H4 (cell line): ENCODE data around the gene MT1F. TPM values are rescaled to one million over a fixed set of nuclear protein-coding genes. Genes with fewer than 3 reads are reported as not detected.
"Not testable (repeated sequence)": the region's sequence is repeated elsewhere in the genome, so short reads cannot be mapped to it uniquely, and the experiment has no call there.

Source experiments
- DNase-seq: peaks from one replicate; pipeline ENCODE4 v3.0.0-alpha.2; 2015; ENCODE audit warnings: low spot score
- total RNA-seq: library from RNA; depleted of rRNA; stranded (reverse); fragments of >200 nt; shearing (Covaris generic); gene quantifications from 2 replicates; pipeline ENCODE4 v1.2.3, GENCODE V29; 2014

Gene MT1F
- total RNA-seq, 1 experiment from 2014 or later: 0.14 TPM

DNA sequence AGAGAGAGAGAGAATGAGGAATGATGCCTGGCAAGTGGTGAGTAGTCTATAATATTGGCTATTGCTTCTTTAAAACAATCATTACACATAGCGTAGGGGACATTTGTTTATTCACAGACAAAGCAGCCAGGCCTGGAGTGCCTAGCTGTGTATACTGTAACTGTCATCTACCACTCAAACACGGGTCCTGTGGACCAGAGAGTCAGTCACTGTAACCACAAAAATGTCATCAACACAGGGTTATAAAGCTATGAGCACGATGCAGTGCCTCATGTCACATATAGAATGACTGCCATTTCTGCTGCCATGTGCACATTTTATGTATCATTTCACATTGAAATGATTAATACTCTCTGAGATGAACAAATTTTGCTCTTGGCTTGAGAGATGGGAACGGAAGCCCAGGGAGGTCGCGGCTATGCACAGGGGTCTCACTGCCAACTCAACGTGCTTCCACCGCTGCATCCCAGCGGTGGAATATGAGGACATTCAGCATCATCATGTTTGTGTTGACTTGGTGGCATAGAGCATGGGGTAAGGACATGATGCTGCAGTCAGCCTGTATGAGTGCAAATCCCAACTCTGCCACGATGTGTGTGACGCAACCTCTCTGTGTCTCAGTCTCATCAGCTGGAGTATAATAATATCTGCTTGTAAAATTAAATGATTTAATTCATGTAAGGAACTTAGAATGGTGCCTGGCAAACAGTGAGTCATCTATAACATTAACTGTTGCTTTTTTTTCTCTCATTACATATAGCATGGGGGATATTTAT is 15.2 kb downstream of the MT1F start:
- DNase-seq: no peak

DNA sequence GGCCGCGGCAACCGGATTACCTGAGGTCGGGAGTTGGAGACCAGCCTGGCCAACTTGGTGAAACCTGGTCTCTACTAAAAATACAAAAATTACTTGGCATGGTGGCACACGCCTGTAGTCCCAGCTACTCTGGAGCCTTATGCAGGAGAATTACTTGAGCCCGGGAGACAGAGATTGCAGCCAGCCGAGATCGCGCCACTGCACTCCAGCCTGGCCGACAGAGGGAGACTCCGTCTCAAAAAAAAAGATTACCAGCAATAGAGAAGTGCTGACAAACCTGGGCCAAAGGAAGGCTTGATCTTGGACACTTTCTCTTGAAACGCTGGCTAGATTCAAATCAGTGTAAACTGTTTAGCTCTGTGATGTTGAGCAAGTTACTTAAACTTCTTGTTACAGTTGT is 16.2 kb downstream of the MT1F start:
- DNase-seq: no peak

DNA sequence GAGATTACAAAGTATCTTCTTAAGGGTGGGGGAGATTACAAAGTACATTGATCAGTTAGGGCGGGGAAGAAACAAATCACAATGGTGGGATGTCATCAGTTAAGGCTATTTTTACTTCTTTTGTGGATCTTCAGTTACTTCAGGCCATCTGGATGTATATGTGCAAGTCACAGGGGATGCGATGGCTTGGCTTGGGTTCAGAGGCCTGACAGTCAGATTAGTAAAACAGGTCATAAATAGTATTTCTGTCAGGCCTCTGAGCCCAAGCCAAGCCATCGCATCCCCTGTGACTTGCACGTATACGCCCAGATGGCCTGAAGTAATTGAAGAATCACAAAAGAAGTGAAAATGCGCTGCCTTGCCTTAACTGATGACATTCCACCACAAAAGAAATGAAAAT is 16.8 kb downstream of the MT1F start:
- not testable (repeated sequence) for DNase-seq

DNA sequence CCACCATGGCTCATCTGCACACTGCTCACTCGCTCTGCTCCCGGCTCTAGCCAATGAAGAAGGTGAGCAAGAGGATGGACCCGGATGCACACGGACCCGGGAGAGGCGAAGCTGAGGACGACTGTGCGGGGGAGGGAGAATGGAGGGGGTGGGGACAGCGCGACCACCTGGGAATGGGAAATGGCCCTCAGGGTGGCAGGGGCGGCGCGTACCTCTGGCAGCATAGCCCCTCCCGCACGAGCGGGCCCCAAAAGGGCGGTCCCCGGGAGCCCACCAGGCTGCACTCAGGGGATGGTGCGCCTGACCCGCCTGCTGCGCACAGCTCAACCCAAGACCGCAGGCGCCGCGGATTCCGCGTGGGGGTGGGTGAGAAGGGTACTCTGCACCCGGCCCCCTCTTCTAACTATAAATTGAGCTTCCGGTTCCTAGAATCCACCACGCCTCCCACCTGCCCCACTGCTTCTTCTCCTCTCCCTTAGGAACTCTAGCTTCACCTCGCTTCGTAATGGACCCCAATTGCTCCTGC is 18.0 kb downstream of the MT1F start:
- DNase-seq: no peak

DNA sequence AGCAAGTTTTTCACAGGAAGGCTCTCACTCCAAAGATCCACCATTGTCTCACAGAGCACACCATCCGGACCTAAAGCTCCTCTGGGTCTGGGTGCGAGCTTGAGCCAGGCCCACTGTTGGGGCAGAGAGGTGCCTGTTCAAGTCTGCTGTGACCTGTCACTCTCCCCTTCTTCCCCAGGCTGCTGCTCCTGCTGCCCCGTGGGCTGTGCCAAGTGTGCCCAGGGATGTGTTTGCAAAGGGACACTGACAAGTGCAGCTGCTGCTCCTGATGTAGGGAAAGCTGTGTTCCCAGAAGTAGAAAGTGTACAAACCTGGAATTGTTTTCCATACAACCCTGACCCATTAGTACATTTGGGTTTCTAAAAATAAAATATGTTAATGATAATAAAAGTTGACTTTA is 19.7 kb downstream of the MT1F start:
- DNase-seq: no peak

DNA sequence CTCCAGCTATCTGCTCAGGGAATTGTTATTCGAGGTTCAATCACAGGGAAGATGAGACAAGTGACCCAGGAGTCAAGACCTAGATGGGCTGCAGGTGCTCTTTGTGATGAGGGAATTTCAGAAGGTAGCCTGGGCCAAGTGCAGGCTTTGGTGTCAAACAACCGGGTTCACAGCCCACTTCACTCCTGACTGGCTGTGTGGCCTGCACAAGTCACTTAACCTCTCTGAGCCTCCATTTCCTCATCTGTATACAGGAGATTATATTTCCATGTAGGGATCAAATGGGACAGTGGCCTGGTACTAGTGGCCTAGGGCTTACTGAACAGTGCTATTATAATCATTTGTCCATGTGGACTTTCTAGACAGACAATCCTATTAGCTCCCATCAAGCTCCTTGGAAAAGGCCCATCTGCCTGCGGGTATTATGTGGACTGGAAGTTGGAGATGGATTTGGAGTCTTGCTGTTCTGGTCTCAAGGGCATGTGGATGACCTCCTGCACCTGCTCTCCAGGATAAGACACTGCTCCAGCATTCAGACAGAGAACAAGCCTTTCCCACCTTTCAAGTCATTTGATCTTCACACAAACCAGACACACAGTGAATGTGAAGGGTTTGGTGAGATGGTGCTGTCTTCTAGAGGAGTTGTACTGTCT is 21.4 kb downstream of the MT1F start:
- no peak for DNase-seq

DNA sequence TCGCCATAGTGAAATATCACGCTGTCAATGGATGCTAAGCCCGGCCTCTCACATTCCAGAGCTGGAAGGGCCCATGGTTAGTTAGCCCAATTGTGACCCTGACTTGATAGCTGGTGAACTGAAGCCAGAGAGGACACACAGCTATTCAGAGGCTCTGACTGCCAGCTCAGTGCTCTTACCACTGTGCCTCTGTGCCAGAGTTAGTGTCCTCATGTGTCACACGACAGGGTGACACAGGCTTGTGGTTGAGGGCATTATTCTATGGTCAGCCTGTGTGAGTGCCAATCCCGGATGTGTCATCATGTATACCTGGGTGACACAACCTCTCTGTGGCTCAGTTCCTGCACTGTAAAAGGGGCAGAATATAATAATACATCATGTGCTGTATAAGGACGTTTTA is 22.1 kb downstream of the MT1F start:
- DNase-seq: peak; percentile 49

DNA sequence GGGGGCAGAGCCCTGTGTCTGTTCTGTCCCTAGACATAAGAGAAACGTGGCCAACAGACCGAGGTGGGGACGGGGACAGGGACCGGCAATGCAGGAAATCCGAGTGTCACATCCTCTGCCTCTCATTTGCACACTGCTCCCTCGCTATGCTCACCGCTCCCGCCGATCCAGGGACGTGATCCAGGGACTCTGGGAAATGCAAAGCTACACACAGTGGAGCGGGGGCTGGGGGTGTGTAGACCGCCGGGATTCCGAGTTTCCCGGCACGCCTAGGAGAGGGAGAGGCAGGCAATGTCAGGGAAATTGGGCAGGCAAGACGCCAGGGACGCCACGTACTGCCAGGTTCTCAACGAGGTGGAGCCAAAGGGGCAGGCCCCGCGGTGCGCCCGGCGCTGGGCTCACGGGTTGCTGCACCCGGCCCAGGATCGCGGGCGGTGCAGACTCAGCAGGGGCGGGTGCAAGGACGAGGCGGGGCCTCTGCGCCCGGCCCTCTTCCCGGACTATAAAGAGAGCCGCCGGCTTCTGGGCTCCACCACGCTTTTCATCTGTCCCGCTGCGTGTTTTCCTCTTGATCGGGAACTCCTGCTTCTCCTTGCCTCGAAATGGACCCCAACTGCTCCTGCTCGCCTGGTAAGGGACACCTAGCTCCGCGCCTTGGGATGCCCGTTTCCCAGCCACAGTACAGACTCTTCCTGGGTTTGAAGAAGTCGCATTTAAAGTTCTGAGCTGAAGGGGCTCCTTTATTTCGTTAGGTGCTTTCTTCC is 24.4 kb downstream of the MT1F start, which contains the start of gene MT1X:
MT1X (plus strand) TSS at position 532 of the 764 bp plus-strand sequence; CDS start at position 603, 71 bp downstream.
- peak; percentile 82 for DNase-seq

DNA sequence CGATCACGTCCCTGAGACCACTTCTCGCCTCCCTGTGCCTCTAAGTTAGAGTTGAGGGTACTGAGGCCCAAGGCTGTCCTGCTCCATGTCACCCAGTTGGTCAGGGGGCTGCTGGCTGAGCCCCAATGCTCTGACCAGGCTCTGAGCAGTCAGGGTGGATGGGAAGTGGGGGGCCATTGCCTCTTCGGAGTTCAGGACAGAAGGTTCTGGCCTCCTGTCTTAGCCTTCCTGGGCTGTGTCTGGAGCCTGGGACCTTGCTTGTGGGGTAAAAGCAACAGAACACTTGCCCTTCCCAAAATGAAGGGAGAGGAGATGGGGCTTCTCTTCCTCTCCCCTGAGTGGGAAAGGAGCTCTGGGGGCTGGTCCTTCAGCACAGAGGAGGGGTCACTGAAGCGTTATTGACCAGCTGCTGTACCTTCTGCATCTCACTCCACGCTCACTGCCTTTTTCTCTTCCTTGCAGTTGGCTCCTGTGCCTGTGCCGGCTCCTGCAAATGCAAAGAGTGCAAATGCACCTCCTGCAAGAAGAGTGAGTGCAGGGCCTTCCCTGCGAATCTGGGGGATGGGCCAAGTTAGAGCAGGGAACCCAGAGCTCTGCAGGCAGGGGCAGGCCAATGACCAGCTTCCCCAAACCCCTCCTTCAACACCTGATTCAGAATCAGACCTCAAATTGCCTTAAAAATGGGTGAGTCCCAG is 25.1 kb downstream of the MT1F start:
- DNase-seq: no peak

DNA sequence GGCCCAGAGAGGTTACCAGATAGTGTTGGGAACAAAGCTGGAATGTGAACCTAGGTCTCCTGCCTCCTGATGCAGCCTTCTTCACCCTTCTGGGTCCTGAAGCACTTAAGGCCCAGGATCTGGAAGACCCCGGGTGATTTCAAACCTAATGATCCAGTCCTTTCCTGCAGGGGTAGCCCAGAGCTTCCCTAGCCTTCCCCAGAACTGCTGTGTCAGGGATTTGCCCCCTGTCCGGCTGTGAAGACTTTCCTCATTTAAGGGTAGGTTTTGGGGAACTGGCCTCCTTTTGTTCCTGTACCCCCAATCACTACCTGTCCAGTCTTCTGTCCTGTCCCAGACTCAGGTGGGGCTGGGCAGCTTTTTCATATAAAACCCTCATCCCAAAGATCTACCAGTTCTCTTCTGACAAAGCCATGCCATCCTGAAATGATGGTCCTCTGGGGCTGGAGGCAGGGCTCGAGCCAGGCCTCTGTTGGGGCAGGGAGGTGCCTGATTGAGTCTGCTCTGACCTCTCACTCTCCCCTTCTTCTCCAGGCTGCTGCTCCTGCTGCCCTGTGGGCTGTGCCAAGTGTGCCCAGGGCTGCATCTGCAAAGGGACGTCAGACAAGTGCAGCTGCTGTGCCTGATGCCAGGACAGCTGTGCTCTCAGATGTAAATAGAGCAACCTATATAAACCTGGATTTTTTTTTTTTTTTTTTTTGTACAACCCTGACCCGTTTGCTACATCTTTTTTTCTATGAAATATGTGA is 25.8 kb downstream of the MT1F start:
- no peak for DNase-seq

DNA sequence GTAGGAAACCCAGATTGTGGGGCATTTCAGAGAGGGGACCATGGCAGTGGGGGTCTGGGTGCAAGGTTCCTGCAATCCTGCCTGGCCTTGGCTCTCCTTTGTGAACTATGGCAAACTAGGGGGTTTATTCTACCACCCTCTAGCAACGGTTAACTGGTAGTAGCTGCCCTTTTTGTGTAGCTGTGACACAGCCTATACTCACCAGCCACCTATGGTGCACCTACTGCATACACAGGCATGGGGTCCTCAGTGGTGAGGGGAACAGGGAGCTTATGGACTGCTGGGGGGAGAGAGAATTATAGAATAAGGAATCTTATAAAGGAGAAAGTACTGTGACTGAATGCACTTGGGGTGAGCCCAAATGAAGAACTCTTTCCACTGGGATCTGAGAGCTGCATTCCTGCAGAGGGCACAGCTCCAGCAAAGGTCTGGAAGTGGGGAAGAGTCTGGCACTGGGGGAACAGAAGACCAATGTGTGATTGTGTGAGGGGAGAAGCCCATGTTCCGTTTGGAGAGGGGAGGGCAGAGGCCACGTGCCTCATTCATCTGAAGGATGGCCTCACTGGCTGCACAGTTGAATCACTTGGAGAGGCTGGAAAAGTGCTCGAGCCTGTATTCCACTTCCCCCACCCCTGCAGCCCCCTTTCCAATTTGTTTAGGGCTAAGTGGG is 26.6 kb downstream of the MT1F start:
- DNase-seq: no peak

DNA sequence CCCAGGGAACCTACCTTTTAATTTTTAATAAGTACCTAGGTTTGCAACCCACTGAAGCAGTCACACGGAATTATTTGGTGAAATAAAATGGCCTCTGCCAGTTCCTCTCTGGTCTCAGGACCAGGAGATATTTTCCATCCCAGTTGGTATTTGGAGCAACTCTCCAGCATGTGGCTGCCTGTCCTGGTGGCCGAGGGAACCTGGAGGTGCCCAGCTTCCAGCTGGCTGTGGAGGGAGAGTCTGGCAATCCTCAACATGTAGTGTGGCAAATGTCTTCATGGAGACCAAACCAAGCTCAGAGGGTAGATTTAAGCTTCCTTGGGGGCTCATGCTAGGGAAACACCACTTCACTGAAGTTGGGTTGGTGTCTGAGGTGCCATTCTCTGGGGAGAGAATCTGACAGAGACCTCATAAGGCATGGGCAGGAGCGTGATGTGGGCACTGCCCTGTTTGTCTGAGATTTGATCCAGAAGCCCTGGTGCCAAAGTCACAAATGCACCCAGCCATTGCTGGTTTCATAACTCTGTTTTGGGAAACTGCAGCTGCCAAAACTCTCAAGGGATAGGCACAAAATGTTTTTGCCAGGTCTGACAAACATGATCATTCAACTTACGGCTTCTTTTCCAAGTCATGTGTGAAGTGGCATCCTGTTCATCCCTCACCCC is 27.3 kb downstream of the MT1F start:
- DNase-seq: no peak

DNA sequence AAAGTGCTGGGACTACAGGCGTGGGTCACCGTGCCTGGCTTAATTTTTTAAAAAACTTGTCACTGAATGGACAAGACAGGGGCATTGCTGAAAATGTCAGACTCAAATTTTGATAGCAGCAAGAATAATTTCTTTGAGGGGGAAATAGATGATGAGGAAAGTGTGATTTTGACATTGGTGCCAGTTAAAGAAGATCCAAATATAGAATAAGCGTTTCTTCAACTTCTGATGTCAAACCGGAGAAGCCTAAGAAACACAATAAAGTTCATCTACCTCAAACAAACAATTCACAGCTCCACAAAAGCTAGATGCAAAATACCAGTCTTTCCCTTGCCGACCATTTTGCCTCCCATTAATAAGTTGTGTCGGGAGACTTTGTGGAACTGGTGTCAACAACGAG is 29.0 kb downstream of the MT1F start:
- no peak for DNase-seq

DNA sequence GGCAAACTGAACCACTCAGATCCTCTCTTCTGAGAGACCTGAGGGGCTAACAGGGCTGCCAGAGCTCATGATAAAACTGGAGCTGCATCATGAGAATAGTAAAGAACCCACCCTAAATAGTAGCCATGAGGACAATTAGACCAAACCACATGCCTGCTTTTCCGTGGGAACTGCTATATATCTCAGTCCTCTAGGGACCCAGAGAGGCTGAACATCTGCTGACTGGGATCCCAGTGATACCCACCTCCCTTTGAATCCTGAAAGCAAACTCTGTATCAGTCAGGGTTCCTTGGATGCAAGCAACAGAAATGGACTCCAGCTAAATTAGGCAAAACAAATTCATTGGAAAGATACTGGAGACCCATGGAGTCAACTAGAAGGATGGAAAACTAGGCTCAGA is 31.0 kb downstream of the MT1F start:
- no peak for DNase-seq

DNA sequence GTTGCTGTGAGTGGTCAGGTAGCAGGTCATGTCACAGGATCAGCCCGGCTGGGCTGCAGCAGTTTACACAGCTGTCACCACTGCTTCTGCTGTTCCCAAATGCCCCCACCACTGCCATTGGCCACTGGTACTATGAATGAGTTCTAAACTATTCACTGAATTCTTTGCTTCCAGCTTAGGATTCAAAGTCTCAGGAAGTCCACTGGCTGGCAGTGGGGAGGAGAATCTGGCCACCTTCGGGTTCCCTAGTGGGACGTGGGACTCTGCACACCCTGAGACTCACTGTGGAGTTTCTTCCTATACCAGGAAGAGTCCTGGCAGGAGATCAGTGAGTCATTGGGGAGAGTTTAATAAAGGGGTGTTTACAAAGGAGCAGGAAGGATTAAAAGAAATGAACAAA is 31.4 kb downstream of the MT1F start:
- no peak for DNase-seq

DNA sequence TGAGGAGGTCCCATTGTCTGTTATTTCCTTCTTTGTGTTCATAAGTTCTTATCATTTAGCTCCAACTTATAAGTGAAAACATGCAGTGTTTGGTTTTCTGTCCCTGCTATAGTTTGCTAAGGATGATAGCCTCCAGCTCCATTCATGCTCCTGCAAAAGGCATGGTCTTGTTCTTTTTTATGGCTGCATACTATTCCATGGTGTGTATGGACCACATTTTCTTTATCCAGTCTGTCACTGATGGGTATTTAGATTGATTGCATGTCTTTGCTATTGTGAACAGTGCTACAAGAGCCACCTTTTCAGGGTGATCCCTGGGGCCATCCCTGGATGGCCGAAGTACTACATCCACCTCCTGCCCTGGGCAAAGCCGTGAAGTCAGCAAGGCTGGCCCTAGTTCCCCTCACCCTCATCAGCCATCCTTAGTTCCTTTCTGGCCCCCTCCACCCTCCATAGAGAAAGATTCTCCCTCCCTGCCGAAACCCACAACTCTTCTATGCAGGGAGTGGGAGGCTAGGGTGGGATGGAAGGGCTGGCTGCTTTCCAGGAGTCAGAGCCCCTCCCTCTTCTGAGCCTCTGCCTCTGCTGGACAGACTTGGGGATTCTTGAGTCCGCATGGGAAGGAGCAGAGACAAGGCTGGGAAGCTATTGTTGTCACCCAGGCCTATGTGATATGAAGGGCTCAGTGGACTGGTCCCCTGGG is 32.8 kb downstream of the MT1F start:
- no peak for DNase-seq

DNA sequence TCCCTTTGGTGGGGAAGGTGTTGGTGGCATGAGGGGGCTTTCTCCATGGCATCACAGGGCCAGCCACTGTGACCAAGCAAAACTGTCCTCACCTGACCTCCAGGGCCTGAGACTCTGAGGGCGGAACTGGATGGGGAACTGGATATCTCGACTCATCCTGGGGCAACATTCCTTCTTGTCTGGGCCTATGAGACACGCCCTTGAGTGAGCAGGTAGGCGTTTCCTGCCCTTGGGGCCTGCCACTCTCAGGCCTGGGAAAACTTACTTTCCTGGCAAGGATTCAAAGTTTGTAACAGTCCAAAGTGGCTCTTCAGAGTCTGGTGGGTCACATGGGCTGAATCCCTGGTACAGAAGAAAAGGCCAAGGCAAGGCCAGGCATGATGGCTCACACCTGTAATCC is 34.1 kb downstream of the MT1F start:
- peak; percentile 45 for DNase-seq

DNA sequence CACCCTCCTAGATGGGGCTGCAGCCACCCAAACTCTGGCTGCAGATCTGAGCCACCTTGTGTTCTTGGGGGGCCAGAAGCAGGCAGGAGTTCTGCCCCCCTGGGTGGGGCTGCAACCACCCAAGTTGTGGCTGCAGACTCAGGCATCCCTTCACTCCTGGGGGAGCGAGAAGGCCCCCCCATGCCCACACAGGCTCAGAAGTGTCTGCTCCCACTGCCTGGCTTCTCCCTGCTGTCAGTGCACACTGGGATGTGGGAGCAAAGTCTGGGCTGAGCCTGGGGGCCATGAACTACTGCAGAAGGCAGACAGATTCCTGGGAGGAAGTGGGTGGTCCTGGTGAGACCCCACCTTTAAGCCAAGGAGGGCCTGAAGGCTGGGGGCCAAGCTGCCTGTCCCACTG is 37.5 kb downstream of the MT1F start:
- no peak for DNase-seq

DNA sequence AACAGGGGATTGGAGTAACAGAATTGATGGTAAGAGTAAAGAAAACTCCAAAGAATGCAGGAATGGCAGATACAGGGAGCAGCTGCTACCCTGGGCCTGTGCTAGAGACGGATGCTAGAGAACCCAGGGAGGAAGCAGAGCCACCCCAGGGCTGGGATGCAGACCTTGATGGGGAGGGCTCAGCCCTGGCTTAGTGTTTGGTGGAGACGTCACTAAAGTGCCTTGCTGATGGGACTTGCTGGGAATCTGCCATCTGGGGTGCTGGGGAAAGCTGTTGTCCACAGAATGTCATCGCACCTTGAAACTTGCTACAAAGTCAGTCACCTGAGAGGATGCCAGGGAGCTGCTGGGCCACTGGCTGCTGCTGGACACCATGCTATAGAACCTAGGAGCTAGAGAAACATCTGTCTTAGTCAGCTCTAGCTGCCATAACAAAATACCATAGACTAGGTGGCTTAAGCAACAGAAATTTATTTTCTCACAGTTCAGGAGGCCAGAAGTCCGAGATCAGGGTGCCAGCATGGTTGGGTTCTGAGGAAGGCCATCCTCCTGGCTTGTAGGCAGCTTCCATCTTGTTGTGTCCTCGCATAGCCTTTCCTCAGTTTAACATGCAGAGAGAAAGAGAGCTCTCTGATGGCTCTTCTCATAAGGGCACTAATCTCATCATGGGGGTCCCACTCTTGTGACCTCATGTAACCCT is 39.8 kb downstream of the MT1F start:
- DNase-seq: no peak
